ENCODE results near the gene KRTAP1-1. TPM values are rescaled to one million over a fixed set of nuclear protein-coding genes. Genes with fewer than 3 reads are reported as not detected.

Gene KRTAP1-1
- total and polyA plus RNA-seq, 2 experiments from 2014 or later, result not detected

GRCh38 chr17:41069031-41069430 is 27.8 kb upstream of the KRTAP1-1 start:
- H3K9me2 ChIP-seq (ENCODE audit: insufficient read depth), result no peaks in the 10 kb centered on the region; the same call in none of the 2 replicates
- DNase-seq (ENCODE audit: low spot score), result no peak
- no peaks in the 10 kb centered on the region for H3K79me2 ChIP-seq (replicated peaks; ENCODE audit: insufficient read depth)
- no peaks in the 10 kb centered on the region for H3K4me1 ChIP-seq (ENCODE audit: insufficient read depth)
- Mint-ChIP-seq H3K9me3 (no peaks in the 10 kb centered on the region), H3K36me3 (ENCODE audit: low read depth) (no peaks in the 10 kb centered on the region), H3K4me3 (no peak overlapping the region), H3K4me1 (no peaks in the 10 kb centered on the region), H3K27me3 (ENCODE audit: insufficient read depth, low read depth, poor library complexity) (no peaks in the 10 kb centered on the region), H3K27ac (no peak overlapping the region)
- no peak overlapping the region for H3K4me2 ChIP-seq
- ATAC-seq, result no peak
- no peaks in the 10 kb centered on the region for H3K27me3 ChIP-seq (ENCODE audit: insufficient read depth)
- H4K20me1 ChIP-seq (replicated peaks; ENCODE audit: insufficient read depth), result no peaks in the 10 kb centered on the region
- no peak overlapping the region for H3K4me3 ChIP-seq
- TF ChIP-seq POLR2AphosphoS5 (IDR thresholded peaks at IDR 0.05; ENCODE audit: low read depth) (no peak), STAT1 (IDR thresholded peaks at IDR 0.05; ENCODE audit: unreplicated experiment) (no peak), CTCF (conservative IDR thresholded peaks at IDR 0.05; ENCODE audit: low read depth in 2 of 2) (no peak), CREB1 (CRISPR knock-in tag; IDR thresholded peaks at IDR 0.05; ENCODE audit: low read depth) (no peak), EZH2 (IDR thresholded peaks at IDR 0.05; ENCODE audit: low read depth, unreplicated experiment) (no peak), REST (IDR thresholded peaks at IDR 0.05; ENCODE audit: unreplicated experiment) (no peak), JUNB (IDR thresholded peaks at IDR 0.05; ENCODE audit: unreplicated experiment) (no peak), ZNF114 (CRISPR knock-in tag; IDR thresholded peaks at IDR 0.05) (no peak), EZH2phosphoT487 (IDR thresholded peaks at IDR 0.05; ENCODE audit: unreplicated experiment) (no peak), ZNF462 (CRISPR knock-in tag; IDR thresholded peaks at IDR 0.05) (no peak), NANOG (IDR thresholded peaks at IDR 0.05; ENCODE audit: borderline replicate concordance) (no peak)
- no peak overlapping the region for H2AFZ ChIP-seq
- no peak overlapping the region for H3K27ac ChIP-seq (ENCODE audit: low read depth)
- H3F3A ChIP-seq (replicated peaks; ENCODE audit: low read depth), result no peaks in the 10 kb centered on the region
- H3K36me3 ChIP-seq (ENCODE audit: insufficient read depth), result no peaks in the 10 kb centered on the region

All from GM23338 (cell line).